Body of pancreas (tissue), 4 donors: Measurements from ENCODE around the gene PLRG1.

Source experiments
- CTCF ChIP-seq, 7 experiments: fragments of 450-650 bp in 4 of 7; fragments of 200-600 bp in 3 of 7; sonication (generic) in 3 of 7; IDR thresholded peaks; one replicate each; pipeline ENCODE4 v1.5.1; 2016 to 2019; ENCODE audit warnings: antibody characterized with exemption in 7 of 7
- POLR2A ChIP-seq, 3 donors: fragments of 450-650 bp; IDR thresholded peaks; one replicate each; pipeline ENCODE4 v1.6.1; 2016; ENCODE audit warnings: antibody characterized with exemption in 3 of 3, mild to moderate bottlenecking in 2 of 3

DNA sequence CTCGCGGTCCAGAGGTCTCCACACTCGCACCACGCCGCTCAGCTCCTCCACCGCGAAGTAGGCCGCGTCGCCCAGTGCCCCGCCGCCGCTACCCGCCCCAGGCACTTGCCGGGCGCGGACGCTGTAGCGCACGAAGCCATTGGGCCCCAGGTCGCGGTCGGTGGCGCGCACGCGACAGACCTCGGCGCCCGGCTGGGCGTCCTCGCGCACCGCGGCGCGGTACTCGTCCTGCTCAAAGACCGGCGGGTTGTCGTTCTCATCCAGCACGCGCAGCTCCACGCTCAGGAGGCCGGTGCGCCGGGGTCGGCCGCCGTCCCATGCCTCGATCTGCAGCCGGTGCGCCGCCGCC, 60.0 kb downstream of the PLRG1 start:
- TF ChIP-seq CTCF (IDR thresholded peaks at IDR 0.05) = no peak
- no peak for TF ChIP-seq POLR2A (IDR thresholded peaks at IDR 0.05)
